BJ (cell line): Measurements from ENCODE around the gene LINC01488. TPM values are rescaled to one million over a fixed set of nuclear protein-coding genes. Genes with fewer than 3 reads are reported as not detected.

Experiments used
- CTCF ChIA-PET: fragments of 350-600 bp; formaldehyde crosslinking; extraction: SDS; loops from one replicate; lab custom pipeline; 2021; ENCODE audit warnings: antibody characterized with exemption, inconsistent platforms; lab: Yijun Ruan, JAX
- POLR2A ChIA-PET: fragments of 300-600 bp; sonication (Branson Sonifier 250); formaldehyde crosslinking; extraction: SDS; loops from one replicate; lab custom pipeline; 2021; ENCODE audit warnings: antibody characterized with exemption; lab: Charles Lee
- DNase-seq: peaks from one replicate; pipeline ENCODE4 v3.0.0-alpha.2; 2011; ENCODE audit warnings: low read depth
- H3K27me3 ChIP-seq: 2 replicates; pipeline ENCODE4 v1.6.0; 2011; ENCODE audit warnings: low read length; ENCODE audit not compliant: control insufficient read depth, insufficient read depth
- H3K36me3 ChIP-seq: 2 replicates; pipeline ENCODE4 v1.5.1; 2011; ENCODE audit warnings: low read length; ENCODE audit not compliant: control insufficient read depth, insufficient read depth
- H3K4me3 ChIP-seq: 2 replicates; pipeline ENCODE4 v1.5.1; 2011; ENCODE audit warnings: low read depth, mild to moderate bottlenecking, control low read depth, low read length
- polyA plus RNA-seq: library from polyadenylated mRNA; depleted of rRNA; stranded (reverse); fragments of >200 nt; gene quantifications from 2 replicates; pipeline ENCODE4 v1.2.3, GENCODE V29; 2011
- TF ChIP-seq, protein P1 (sequence below): IDR thresholded peaks from 2 replicates; pipeline ENCODE4 v1.5.1; 2011; ENCODE audit warnings: low read depth, mild to moderate bottlenecking, control low read depth, inconsistent platforms, low read length, moderate library complexity; ENCODE audit not compliant: insufficient read depth

LINC01488 gene
- polyA plus RNA-seq, 1 experiment, result not detected

DNA sequence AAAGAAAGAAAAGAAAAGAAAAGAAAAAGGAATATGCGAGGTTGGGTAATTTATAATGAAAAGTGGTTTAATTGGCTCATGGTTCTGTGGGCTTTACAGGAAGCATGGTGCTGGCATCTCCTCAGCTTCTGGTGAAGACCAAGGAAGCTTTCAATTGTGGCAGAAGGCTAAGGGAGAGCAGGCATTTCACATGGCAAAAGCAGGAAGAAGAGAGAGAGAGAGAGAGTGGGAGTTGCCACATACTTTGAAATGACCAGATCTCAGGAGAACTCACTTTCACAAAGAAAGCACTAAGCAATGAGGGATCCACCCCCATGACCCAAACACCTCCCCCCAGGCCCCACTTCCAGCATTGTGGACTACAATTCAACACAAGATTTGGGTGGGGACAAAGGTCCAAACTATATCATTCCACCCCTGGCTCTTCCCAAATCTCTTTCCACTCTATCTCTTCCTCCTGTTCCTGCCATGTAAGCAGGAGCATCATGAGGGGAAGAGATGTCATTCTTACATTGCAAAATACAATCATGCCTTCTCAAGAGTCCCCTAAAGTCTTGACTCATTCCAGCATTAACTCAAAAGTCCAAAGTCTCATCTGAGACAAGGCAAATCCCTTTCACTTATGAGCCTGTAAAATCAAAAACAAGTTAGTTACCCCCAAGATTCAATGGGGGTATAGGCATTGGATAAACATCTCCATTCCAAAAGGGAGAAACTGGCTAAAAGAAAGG is 38.9 kb downstream of the LINC01488 start:
- ChIA-PET CTCF (interaction anchor here (0.6 kb wide), 1 partner anchor 73 kb away, joined by 3 read pairs; no protein-coding TSS in a partner anchor), POLR2A (no interaction called here)
- DNase-seq, result no peak
- TF ChIP-seq, protein P1, sequence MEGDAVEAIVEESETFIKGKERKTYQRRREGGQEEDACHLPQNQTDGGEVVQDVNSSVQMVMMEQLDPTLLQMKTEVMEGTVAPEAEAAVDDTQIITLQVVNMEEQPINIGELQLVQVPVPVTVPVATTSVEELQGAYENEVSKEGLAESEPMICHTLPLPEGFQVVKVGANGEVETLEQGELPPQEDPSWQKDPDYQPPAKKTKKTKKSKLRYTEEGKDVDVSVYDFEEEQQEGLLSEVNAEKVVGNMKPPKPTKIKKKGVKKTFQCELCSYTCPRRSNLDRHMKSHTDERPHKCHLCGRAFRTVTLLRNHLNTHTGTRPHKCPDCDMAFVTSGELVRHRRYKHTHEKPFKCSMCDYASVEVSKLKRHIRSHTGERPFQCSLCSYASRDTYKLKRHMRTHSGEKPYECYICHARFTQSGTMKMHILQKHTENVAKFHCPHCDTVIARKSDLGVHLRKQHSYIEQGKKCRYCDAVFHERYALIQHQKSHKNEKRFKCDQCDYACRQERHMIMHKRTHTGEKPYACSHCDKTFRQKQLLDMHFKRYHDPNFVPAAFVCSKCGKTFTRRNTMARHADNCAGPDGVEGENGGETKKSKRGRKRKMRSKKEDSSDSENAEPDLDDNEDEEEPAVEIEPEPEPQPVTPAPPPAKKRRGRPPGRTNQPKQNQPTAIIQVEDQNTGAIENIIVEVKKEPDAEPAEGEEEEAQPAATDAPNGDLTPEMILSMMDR, result no peak
- Histone ChIP-seq H3K4me3 (no peak overlapping the region), H3K36me3 (no peaks in the 10 kb centered on the region), H3K27me3 (no peaks in the 10 kb centered on the region)

DNA sequence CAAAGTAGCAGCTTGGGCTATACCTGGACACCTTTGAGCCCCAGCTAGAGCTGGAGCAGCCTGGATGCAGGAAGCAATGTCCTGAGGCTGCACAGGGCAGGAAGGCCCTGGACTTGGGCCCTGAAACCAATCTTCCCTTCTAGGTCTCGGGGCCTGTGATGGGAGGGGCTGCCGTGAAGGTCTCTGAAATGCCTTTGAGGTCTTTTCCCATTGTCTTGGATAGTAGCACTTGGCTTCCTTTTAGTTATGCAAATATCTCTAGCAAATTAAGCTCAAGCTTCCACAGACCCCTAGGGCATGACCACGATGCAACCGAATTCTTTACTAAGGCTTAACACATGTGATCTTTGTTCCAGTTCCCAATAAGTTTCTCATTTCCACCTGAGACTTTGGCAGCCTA is 40.0 kb downstream of the LINC01488 start:
- no peak overlapping the region for H3K4me3 ChIP-seq
- TF ChIP-seq, protein P1, result no peak
- no peak for DNase-seq
- no peaks in the 10 kb centered on the region for H3K36me3 ChIP-seq
- ChIA-PET POLR2A (no interaction called here), CTCF (no interaction called here)
- no peaks in the 10 kb centered on the region for H3K27me3 ChIP-seq

DNA sequence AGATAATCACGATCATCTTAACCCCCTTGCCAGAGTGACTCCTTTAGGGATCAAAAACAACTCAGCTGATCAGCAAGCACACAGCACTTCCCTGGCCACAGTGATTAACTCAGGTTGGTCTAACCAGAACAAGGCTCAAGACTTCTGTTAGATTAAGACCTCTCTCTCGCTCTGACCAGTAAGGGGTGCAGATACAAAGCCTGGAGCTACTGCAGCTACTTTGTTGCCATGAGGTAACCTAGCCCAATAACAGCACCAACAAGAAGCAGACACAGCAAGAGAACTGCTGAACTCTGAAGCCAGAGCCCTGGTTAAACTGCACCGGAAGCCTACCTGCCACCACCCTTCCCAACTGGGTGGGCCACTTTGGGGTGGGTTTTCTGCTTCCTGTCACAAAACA is 42.0 kb downstream of the LINC01488 start:
- TF ChIP-seq, protein P1, result no peak
- POLR2A ChIA-PET, result no interaction called here
- CTCF ChIA-PET, result interaction anchor here (1.0 to 1.3 kb wide), 2 partner anchors 9 to 10 kb away, joined by 3 read pairs; no protein-coding TSS in a partner anchor
- Histone ChIP-seq H3K36me3 (no peaks in the 10 kb centered on the region), H3K27me3 (no peaks in the 10 kb centered on the region), H3K4me3 (no peak overlapping the region)
- DNase-seq, result no peak

DNA sequence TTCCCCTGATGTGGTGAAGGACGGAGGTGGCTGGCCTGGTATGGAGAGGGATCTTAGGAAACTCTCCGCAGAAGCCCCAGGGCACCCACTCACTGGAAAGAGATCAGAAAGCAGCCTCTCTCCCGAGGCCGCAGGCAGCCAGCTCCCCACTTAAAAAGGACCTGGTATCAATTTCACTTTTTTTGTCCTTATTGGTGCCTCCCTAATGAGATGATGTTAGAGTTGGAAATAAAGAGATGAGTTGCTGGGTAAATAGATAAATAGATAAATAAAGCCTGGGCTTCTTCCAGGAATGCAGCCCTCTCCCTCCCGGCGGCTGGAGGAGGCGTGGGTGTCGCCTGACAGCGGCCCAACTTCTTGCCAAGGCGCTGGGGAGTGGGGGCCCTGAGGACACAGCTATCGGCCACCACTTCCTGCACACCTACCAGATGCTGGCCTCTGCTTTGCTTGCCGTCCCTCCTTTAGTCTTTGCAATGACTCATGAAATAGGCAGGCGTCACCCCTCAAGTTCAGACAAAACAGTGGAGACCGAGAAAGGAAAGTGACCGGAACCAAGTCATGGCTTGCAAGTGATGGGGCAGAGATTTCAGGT is 42.9 kb downstream of the LINC01488 start:
- CTCF ChIA-PET, result no interaction called here
- no peak for DNase-seq
- no peak overlapping the region for H3K4me3 ChIP-seq
- H3K36me3 ChIP-seq, result no peaks in the 10 kb centered on the region
- H3K27me3 ChIP-seq, result no peaks in the 10 kb centered on the region
- TF ChIP-seq, protein P1, result no peak
- POLR2A ChIA-PET, result no interaction called here

DNA sequence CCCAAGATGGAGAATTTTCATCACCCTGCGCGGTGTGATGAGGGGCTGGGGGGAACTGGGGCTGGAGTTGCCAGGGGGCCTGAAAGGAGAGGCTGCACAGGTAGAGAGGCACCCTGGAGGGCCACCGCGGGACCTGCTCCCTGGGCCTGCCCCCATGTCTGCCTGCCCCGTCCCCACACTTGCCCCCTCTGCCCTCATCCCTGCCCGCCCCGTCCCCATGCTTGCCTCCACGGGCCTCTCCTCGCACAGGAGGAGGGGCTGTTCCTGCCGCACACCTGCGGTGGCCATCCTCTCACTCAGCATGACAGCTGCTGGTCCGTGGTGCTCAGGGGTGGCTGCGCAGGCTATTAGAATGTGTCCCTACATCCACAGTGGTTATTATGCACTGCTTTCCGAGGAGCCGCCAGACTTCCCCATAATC is 43.5 kb downstream of the LINC01488 start:
- H3K27me3 ChIP-seq, result no peaks in the 10 kb centered on the region
- ChIA-PET CTCF (no interaction called here), POLR2A (no interaction called here)
- TF ChIP-seq, protein P1, result no peak
- no peak for DNase-seq
- H3K4me3 ChIP-seq, result no peak overlapping the region
- H3K36me3 ChIP-seq, result no peaks in the 10 kb centered on the region
